Fibroblast of lung (primary cell): ENCODE results near the gene IZUMO1R. TPM values are rescaled to one million over a fixed set of nuclear protein-coding genes. Genes with fewer than 3 reads are reported as not detected.

Experiments
- DNase-seq, 2 donors: peaks; one replicate each; pipeline versions ENCODE4 v3.0.0 to v3.0.0-alpha.2; 2010; ENCODE audit warnings: low read depth in 2 of 2
- H2AFZ ChIP-seq: 2 replicates; pipeline ENCODE4 v1.5.1; 2012; ENCODE audit warnings: low read length, control low read depth, inconsistent platforms
- H3K27ac ChIP-seq: 2 replicates; pipeline ENCODE4 v1.5.1; 2011; ENCODE audit warnings: low read length, control low read depth; ENCODE audit not compliant: insufficient read depth
- H3K27me3 ChIP-seq: 2 replicates; pipeline ENCODE4 v1.5.1; 2011; ENCODE audit warnings: mild to moderate bottlenecking, low read length; ENCODE audit not compliant: control insufficient read depth, insufficient read depth
- H3K36me3 ChIP-seq: 2 replicates; pipeline ENCODE4 v1.5.1; 2011; ENCODE audit warnings: low read length; ENCODE audit not compliant: control insufficient read depth, insufficient read depth
- H3K4me1 ChIP-seq: 2 replicates; pipeline ENCODE4 v1.5.1; 2011; ENCODE audit warnings: low read length; ENCODE audit not compliant: control insufficient read depth, insufficient read depth; ENCODE audit errors: extremely low read depth
- H3K4me2 ChIP-seq: 2 replicates; pipeline ENCODE4 v1.5.1; 2011; ENCODE audit warnings: low read length, control low read depth; ENCODE audit not compliant: insufficient read depth; ENCODE audit errors: extremely low read depth
- H3K4me3 ChIP-seq, 4 experiments: fragments of 200-600 bp in 1 of 4; sonication (generic) in 1 of 4; replicated peaks in 1 of 4; 2 replicates each; pipeline ENCODE4 v1.5.1; 2011 to 2016; ENCODE audit warnings: low read length in 4 of 4, low read depth in 3 of 4, mild to moderate bottlenecking in 3 of 4, control low read depth in 2 of 4, inconsistent platforms in 1 of 4, mixed read lengths in 1 of 4; ENCODE audit not compliant: insufficient read depth in 1 of 4; ENCODE audit errors: control extremely low read depth in 1 of 4
- H3K79me2 ChIP-seq: 2 replicates; pipeline ENCODE4 v1.5.1; 2012; ENCODE audit warnings: mild to moderate bottlenecking, low read length, inconsistent platforms; ENCODE audit not compliant: control insufficient read depth, insufficient read depth
- H3K9ac ChIP-seq: 2 replicates; pipeline ENCODE4 v1.5.1; 2011; ENCODE audit warnings: mild to moderate bottlenecking, low read length, control low read depth; ENCODE audit not compliant: insufficient read depth
- H3K9me3 ChIP-seq: 2 replicates; pipeline ENCODE4 v1.5.1; 2012; ENCODE audit warnings: low read depth, low read length; ENCODE audit not compliant: control insufficient read depth, insufficient read depth
- H4K20me1 ChIP-seq: 2 replicates; pipeline ENCODE4 v1.5.1; 2011; ENCODE audit warnings: low read length; ENCODE audit not compliant: control insufficient read depth, insufficient read depth; ENCODE audit errors: extremely low read depth
- CTCF ChIP-seq, 2 donors: IDR thresholded peaks in 1 of 2; conservative IDR thresholded peaks in 1 of 2; 1 replicate in 1 of 2; 2 replicates in 1 of 2; pipeline ENCODE4 v1.5.1; 2011 to 2012; ENCODE audit warnings: low read length in 2 of 2, control low read depth in 1 of 2, inconsistent platforms in 1 of 2, low read depth in 1 of 2, mild to moderate bottlenecking in 1 of 2
- EZH2 ChIP-seq: IDR thresholded peaks from 2 replicates; pipeline ENCODE4 v1.5.1; 2012; ENCODE audit warnings: low read length, control low read depth, mild to moderate bottlenecking; ENCODE audit errors: missing control alignments
- polyA plus RNA-seq, 2 donors: library from polyadenylated mRNA; depleted of rRNA in 1 of 2; stranded (reverse) in 1 of 2; unstranded in 1 of 2; fragments of >200 nt; gene quantifications; 2 replicates each; pipeline ENCODE4 v1.2.1, GENCODE V29; 2011 to 2012; ENCODE audit warnings: missing spikeins in 1 of 2
- total RNA-seq: library from RNA; depleted of rRNA; stranded (reverse); fragments of >200 nt; gene quantifications from 2 replicates; pipeline ENCODE4 v1.2.1, GENCODE V29; 2014

The IZUMO1R gene
- total and polyA plus RNA-seq, 2 donors (not counting 1 experiment from before 2014, with no cell fraction given): not detected

GRCh38 chr11:94310191-94310875 lies 6.0 kb downstream of the IZUMO1R start:
- Histone ChIP-seq H3K4me3 (no peak overlapping the region), H3K36me3 (no peaks in the 10 kb centered on the region), H3K9me3 (no peaks in the 10 kb centered on the region), H3K9ac (no peak overlapping the region), H3K4me2 (no peak overlapping the region), H3K4me1 (no peaks in the 10 kb centered on the region), H4K20me1 (no peaks in the 10 kb centered on the region), H3K27me3 (no peaks in the 10 kb centered on the region), H3K79me2 (no peaks in the 10 kb centered on the region), H2AFZ (no peak overlapping the region), H3K27ac (no peak overlapping the region)
- TF ChIP-seq CTCF (conservative IDR thresholded peaks at IDR 0.05 in 1 of 2, IDR thresholded peaks at IDR 0.05 in 1 of 2; ENCODE audit: low read depth in 1 of 2, low read length in 2 of 2) (no peak), EZH2 (no peak)
- DNase-seq: no peak

GRCh38 chr11:94312339-94312738 lies 8.0 kb downstream of the IZUMO1R start:
- Histone ChIP-seq H4K20me1 (no peaks in the 10 kb centered on the region), H3K36me3 (no peaks in the 10 kb centered on the region), H3K27me3 (no peaks in the 10 kb centered on the region), H3K9ac (no peak overlapping the region), H3K4me2 (no peak overlapping the region), H3K4me3 (no peak overlapping the region), H3K79me2 (no peaks in the 10 kb centered on the region), H2AFZ (no peak overlapping the region), H3K4me1 (no peaks in the 10 kb centered on the region), H3K27ac (no peak overlapping the region), H3K9me3 (no peaks in the 10 kb centered on the region)
- DNase-seq: no peak
- TF ChIP-seq EZH2: no peak

GRCh38 chr11:94314064-94314463 lies 9.7 kb downstream of the IZUMO1R start:
- Histone ChIP-seq H3K4me2 (no peak overlapping the region), H4K20me1 (no peaks in the 10 kb centered on the region), H3K79me2 (no peaks in the 10 kb centered on the region), H3K27ac (no peak overlapping the region), H3K4me1 (no peaks in the 10 kb centered on the region), H3K36me3 (no peaks in the 10 kb centered on the region), H3K4me3 (no peak overlapping the region), H3K9me3 (no peaks in the 10 kb centered on the region), H2AFZ (no peak overlapping the region), H3K9ac (no peak overlapping the region), H3K27me3 (no peaks in the 10 kb centered on the region)
- TF ChIP-seq EZH2 (no peak), CTCF (conservative IDR thresholded peaks at IDR 0.05 in 1 of 2, IDR thresholded peaks at IDR 0.05 in 1 of 2; ENCODE audit: low read depth in 1 of 2, low read length in 2 of 2) (no peak)
- DNase-seq: no peak
